Measurements from ENCODE around the gene NFKBIB.

Gene NFKBIB

DNA sequence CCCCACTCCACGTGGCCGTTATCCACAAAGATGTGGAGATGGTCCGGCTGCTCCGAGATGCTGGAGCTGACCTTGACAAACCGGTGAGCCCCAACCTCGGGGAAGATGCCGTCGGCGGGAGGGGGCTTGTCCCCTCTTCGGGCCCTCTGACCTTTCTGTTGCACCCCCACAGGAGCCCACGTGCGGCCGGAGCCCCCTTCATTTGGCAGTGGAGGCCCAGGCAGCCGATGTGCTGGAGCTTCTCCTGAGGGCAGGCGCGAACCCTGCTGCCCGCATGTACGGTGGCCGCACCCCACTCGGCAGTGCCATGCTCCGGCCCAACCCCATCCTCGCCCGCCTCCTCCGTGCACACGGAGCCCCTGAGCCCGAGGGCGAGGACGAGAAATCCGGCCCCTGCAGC lies 7.5 kb downstream of the NFKBIB start:
- no peak overlapping the region for H3K4me3 ChIP-seq (ENCODE audit: low read depth, low read length)
- no peak for TF ChIP-seq CTCF (IDR thresholded peaks at IDR 0.05; ENCODE audit: insufficient read depth, low read depth, low read length, missing control alignments)
- DNase-seq (ENCODE audit: low read depth): no peak

- TF ChIP-seq CTCF (IDR thresholded peaks at IDR 0.05; ENCODE audit: insufficient read depth, low read depth, low read length, missing control alignments): no peak
Measured at GRCh38 chr19:38907670-38908069, 7.9 kb downstream of the NFKBIB start.

GRCh38 chr19:38908911-38909310 lies 9.1 kb downstream of the NFKBIB start:
- no peak for DNase-seq (ENCODE audit: low read depth)
- TF ChIP-seq CTCF (IDR thresholded peaks at IDR 0.05; ENCODE audit: insufficient read depth, low read depth, low read length, missing control alignments): no peak
- H3K4me3 ChIP-seq (ENCODE audit: low read depth, low read length): no peak overlapping the region

More at GRCh38 chr19:38907670-38908069, 7.9 kb downstream of the NFKBIB start:
- no peak overlapping the region for H3K4me3 ChIP-seq (ENCODE audit: low read depth, low read length)
- no peak for DNase-seq (ENCODE audit: low read depth)

DNA sequence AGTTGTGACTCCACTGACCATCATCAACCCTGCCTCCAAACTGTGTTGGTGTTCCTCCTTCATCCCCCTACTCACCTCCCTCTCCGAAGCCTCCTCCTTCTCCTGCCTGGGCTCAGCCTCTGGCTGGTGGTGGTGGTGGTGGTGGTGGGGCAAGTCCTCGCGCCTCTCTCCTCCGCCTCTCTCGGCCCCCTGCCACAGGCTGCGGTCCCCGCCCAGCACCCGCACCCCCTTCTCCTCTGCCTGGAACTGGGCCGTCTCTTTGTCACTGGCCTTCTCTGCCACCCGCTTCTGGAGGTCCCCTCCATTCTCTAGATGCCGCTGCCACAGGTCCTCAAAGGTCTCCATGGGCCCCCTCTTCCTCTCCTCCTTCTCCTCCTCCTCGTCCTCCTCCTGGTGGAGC lies 10.7 kb downstream of the NFKBIB start:
- no peak overlapping the region for H3K4me3 ChIP-seq (ENCODE audit: low read depth, low read length)
- no peak for TF ChIP-seq CTCF (IDR thresholded peaks at IDR 0.05; ENCODE audit: insufficient read depth, low read depth, low read length, missing control alignments)
- DNase-seq (ENCODE audit: low read depth): no peak

GRCh38 chr19:38911388-38912001 lies 11.7 kb downstream of the NFKBIB start:
- TF ChIP-seq CTCF (IDR thresholded peaks at IDR 0.05; ENCODE audit: insufficient read depth, low read depth, low read length, missing control alignments): no peak
- DNase-seq (ENCODE audit: low read depth): no peak
- no peak overlapping the region for H3K4me3 ChIP-seq (ENCODE audit: low read depth, low read length)

DNA sequence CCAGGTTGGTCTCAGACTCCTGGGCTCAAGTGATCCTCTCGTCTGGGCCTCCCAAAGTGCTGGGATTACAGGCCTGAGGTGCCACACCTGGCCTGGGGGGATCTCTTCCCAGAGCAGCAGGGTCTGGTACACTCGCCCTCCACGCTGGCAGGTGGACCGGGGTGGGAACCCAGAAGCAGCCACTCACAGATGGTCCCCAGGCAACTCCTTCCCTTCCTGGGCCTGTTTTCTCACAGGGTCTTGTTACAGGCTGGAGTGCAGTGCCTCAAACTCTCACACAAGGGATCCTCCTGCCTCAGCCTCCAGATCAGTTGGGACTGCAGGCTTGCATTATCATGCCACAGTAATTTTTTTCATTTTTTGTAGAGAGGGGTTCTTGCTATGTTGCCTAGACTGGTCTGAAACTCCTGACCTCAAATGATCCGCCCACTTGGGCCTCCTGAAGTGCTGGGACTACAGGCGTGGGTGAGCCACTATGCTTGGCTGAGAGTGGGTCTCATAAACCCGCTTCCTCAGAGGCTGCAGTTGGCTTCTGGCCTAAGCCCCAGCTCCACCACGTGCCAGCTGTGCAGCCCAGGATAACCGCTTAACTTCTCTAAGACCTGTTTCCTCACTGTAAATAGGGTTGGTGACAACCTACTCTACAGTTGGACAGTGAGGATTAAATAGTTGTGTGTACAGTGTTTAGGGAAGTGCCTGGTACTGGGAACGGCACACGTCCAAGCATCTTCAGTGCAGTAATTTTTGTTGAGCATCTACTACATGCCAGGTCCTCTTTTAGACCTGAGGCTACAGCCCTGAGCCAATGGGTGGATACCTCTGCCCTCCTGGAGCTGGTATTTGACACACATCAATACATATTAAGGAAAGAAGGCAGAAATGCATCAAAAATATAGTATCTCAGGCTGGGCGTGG lies 13.1 kb downstream of the NFKBIB start:
- TF ChIP-seq CTCF (IDR thresholded peaks at IDR 0.05; ENCODE audit: insufficient read depth, low read depth, low read length, missing control alignments): no peak
- no peak overlapping the region for H3K4me3 ChIP-seq (ENCODE audit: low read depth, low read length)
- DNase-seq (ENCODE audit: low read depth): peak; percentile 27

Data from GM12865 (cell line).